OCI-LY1 (cell line): ENCODE data around the gene TBX22.

Experiments
- CTCF ChIP-seq: fragments of 200-600 bp; sonication (generic), shearing (Covaris generic); IDR thresholded peaks from 2 replicates; pipeline ENCODE4 v1.5.1; 2017; ENCODE audit warnings: mild to moderate bottlenecking, antibody characterized with exemption, low read length, moderate library complexity, mixed read lengths
- EZH2 ChIP-seq: fragments of 200-600 bp; sonication (generic), shearing (Covaris generic); IDR thresholded peaks from 2 replicates; pipeline ENCODE4 v1.8.0; 2017; ENCODE audit warnings: borderline replicate concordance, mixed run types, mild to moderate bottlenecking, antibody characterized with exemption, low read length, moderate library complexity, mixed read lengths

GRCh38 chrX:80026116-80026515 lies 11.6 kb downstream of the TBX22 start:
- TF ChIP-seq CTCF, result no peak
- TF ChIP-seq EZH2, result no peak
